Spleen (tissue), 7 donors: Measurements from ENCODE around the gene BEND4.

Source experiments
- CTCF ChIP-seq, 11 experiments: fragments of 200-600 bp in 7 of 11; fragments of 450-650 bp in 4 of 11; sonication (generic) in 4 of 11; IDR thresholded peaks in 8 of 11; conservative IDR thresholded peaks in 3 of 11; 1 replicate in 7 of 11; 2 replicates in 4 of 11; pipeline versions ENCODE4 v1.4.0 to v1.8.0; 2016 to 2021; ENCODE audit warnings: antibody characterized with exemption in 11 of 11, inconsistent platforms in 4 of 11, mild to moderate bottlenecking in 1 of 11
- POLR2A ChIP-seq, 3 donors: fragments of 450-650 bp; IDR thresholded peaks; one replicate each; pipeline ENCODE4 v1.5.1; 2017; ENCODE audit warnings: antibody characterized with exemption in 3 of 3, mild to moderate bottlenecking in 1 of 3
- donor health status: DM: no; HTN: no; CAD: no; lungs with moderate emphysema.
- donor health status: DM: no; HTN: no; CAD: no.
- donor health status: DM: no; HTN: no; CAD: no.

GRCh38 chr4:42066402-42066801, 86.1 kb downstream of the BEND4 start:
- TF ChIP-seq CTCF (IDR thresholded peaks at IDR 0.05 in 8 of 11, conservative IDR thresholded peaks at IDR 0.05 in 3 of 11), result no peak
- TF ChIP-seq POLR2A (IDR thresholded peaks at IDR 0.05), result no peak
